Suppressor macrophage treated with lipopolysaccharide for 4 hours (primary cell): ENCODE data around the gene PRR5L.

Experiments used
- DNase-seq: peaks from one replicate; pipeline ENCODE4 v3.0.0-alpha.2; 2020

Gene PRR5L

DNA sequence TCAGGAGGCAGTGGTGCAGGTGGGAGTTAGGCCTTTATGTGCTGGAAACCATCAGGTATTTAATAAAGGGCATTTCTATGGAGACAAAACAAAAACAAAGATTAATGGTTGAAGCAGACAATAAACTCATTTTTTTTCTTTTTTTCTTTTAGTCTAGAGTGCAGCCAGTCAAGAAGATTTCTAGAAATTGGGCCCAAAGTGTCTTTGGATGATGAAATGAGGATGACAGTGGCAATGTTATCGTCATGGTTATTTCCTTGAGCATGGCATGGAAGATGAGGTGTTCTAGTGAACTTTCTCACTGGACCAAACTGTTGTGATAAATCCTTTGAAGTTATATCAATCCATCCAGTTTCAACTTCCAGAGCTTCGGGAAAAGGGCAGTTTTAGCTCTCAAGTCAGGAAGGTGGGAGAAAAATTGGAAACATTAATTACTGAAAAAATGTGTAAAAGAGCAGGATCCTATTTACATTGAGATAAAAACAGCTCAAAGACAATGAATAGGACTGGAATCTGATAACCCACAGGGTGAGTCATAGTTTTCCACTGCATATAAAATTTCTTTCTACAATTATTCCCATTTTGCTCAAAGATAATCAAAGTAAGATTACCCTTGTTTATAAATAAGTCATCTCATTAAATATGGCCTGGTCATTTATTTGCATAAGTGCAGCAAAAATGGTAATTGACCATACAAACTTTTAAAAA is 33.0 kb downstream of the PRR5L start:
- no peak for DNase-seq

DNA sequence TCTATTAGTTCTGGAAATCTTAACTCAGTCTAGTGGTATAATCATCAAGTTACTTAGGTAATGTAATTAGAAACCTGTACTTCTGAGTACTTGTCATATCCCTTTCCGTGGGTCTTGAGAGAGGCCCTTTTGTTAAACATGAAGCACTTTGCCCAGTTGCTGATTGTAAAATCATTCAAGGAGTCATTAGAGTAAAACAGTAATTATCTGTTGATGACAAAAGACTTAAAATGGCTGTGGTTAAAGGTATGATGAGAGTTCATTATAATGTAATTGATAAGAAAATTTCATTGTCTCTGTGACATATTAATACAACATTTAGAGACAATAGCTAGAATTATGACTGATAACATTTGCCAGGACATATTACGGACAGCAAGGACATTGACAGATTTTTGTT is 34.3 kb downstream of the PRR5L start:
- DNase-seq, result no peak

DNA sequence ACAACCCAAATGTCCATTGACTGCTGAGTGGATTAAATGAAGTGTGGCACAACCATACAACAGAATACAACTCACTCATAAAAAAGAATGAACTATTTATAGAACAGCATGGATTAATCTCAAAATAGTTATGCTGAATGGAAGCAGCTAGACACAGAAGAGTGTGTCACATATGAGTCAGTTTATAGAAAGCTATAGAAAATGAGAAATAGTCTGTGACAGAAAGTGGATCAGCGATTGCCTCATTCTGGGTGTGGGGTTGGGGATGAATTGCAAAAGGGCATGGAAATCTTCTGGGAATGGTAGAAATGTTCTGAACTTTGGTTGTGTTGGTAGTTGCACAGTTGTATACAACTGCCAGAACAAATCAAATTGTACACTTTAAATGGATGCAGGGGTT is 37.4 kb downstream of the PRR5L start:
- DNase-seq, result peak; percentile 77

DNA sequence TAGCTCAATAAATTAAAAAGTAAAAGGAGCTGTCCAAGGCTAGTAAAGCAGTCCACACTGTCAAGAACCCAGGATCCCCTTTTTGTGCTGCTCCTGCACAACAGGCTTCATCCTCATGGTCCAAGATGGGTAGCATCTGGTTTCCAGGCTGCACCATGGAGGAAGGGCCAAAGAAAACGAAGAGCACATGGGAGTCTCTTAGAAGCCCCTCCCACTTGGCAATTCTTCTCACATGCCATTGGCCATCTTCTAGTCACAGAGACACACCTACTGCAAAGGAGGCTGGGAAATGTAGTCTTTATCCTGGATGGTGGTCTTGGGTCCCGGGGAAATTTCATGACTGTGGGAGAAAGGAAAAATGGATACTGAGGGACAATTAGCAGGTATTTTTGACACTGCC is 37.8 kb downstream of the PRR5L start:
- no peak for DNase-seq

DNA sequence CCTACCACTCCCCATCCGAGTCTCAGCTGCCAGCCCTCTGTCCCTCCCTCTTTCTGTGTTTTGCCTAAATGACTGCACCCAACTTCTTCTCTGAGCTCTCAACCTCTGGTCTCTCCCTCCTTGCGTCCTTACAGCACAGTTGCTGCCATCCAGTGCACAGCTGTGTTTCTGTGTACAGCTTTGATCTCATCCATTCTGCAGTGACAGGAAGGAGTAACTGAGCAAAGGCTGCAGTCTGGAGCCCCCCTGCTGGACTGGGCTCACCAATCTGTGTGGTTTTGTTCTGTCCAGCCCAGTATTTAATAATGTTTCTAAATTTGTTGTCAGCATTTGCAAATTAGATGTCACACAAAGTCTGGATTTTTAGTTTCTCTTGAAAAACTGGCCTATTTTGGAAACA is 43.8 kb downstream of the PRR5L start:
- no peak for DNase-seq

DNA sequence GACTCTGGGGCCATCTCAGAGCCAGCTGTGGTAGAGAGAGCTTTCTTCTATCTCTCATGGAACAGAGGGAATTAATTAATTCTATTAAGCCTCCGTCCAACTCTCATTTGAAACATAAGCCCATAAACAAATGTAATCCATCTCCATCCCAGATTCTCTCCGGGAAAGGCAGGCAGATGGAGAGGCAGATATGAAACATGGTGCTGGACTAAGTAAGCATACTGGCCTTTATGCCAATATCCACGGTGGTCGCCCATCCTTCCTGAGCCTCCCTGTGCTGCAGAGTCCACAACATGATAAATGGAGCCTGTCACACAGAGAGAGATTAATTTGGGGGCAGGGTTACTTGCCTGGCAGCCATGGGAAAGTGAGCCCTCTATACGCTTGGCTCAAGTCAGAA is 44.8 kb downstream of the PRR5L start:
- DNase-seq, result no peak

DNA sequence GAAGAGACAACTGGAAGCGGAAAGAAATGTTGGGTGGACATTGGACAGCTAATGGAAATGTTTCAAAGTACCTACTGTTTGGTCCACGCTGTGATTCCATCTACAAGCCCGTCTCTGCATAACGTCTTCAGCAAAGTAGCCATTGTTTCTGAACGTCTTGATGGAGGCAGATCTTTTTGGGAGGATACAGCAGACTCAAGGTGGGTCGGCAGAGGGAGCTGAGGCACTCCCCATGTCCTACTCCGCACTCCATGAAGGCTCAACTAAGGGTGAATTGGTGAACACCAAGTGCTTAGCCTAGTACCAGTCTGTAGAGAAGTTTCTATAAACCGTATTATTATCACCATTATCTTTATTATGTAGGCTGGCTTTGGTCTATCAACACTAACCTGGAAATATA is 45.8 kb downstream of the PRR5L start:
- no peak for DNase-seq

DNA sequence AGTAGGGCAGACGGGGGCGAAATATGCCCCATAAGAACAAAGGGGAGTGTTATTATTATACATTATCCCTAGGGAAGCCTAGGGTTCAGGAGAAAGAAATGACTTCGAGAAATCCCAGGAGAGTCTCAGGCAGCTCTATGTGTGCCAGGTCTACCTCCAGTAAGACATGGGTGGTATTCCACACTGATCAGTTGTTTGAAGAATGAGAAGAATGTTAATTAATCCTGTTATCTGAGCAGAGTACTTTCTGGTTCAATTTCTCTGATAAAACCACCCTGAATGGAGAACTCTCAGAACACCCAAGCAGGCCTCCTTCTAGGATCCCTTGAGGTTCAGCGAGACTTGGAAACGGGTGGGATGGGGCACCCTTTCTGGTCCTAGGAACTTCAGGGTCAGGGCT is 46.2 kb downstream of the PRR5L start:
- no peak for DNase-seq

DNA sequence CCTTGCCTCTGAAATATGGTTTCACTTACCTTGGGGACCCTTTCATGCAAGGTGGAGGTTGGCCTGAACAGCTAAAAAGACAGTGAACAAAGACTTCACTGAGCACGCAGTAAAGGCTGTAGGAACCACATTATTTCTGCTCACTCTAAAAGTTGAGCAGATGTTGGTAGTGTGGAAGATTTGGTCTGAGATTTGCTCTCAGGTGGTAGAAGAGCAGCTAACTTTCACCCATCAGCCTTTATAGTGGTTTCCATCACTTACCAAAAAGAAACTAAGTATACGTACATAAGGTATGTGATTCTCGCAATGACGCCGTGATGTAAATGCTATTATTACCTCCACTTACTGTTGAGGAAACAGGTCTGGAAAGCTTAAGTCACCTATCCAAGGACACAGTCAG is 47.3 kb downstream of the PRR5L start:
- DNase-seq, result no peak

DNA sequence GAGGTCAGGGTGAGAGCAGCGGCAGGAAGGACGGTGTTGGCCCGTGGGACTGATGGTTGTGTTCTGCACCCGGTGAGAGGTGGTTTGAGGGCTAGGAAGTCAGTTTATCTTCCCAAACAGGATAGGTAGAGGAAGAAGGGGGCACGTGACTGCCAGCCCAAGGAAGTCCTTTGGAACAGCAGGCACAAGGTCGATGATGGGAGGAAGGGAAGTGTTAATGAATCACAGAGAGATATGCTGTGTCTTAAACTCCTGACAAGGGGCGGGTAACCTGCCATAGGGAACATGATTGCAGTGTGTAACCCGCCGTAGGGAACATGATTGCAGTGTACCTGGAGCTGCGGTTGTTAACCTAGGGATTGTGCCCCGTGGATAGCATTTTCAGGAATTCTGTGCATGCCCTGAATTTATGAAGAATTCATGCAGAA is 49.0 kb downstream of the PRR5L start:
- no peak for DNase-seq

DNA sequence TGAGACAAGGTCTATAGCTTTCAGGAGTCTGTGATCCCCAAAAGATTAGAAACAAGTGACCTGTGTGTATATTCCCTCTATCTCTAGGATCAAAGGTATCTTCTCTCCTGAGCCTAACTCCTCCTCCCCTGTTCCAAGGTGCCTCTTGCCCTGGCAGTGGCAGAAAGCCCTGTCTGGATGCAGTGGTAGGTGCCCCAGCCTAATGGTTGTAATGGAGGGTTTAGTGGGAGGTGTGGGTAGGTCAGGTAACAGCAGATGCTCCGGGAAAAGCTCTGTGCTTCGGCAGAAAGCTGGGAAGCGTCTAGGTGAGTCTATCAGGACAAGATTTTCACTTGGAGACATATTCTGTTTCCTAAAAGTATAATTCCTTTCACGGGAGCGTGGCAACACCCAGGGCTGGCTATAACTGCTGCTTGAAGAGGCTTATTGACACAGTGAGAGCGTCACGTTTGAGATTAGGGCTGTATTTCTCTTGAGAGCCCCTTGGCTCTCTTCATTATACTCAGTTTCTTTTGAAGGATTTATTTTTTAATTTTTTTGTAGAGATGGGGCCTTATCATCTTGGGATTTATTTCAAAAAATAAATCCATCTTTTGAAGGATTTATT is 49.5 kb downstream of the PRR5L start:
- DNase-seq, result no peak

DNA sequence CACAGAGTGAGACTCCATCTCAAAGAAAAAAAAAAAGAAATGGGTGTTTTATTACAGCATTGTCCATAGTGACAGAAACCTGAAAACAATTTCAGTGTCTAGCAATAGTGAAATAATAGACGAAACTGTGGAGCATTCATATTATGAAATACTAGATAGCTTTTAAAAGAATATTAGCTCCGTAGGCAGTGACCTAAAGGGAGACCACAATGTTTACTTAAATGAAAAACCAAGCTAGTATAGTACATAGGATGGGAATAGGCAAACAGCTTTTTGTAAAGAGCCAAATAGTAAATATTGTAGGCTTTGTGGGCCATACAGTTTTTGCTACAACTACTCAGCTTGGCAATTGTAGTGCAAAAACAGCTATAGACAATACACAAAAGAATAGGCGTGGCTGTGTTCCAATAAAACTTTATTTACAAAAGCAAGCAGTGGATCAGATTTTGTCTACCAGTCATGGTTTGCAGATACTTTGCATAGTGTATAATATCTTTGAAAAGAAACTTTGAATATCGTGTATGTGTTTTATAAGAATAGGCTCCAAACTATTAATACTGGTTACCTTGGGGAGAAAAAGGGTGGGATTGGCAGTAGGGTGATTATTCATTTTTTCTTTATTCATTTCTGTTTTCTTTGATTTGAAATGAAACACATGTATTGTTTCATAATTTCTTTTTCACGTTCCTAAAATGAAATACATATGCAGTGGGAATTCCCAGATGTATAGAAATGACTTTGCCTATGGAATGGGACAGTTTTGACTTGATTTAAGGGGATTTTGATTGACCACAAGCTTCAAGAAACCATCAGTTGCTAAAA is 50.7 kb downstream of the PRR5L start:
- no peak for DNase-seq

DNA sequence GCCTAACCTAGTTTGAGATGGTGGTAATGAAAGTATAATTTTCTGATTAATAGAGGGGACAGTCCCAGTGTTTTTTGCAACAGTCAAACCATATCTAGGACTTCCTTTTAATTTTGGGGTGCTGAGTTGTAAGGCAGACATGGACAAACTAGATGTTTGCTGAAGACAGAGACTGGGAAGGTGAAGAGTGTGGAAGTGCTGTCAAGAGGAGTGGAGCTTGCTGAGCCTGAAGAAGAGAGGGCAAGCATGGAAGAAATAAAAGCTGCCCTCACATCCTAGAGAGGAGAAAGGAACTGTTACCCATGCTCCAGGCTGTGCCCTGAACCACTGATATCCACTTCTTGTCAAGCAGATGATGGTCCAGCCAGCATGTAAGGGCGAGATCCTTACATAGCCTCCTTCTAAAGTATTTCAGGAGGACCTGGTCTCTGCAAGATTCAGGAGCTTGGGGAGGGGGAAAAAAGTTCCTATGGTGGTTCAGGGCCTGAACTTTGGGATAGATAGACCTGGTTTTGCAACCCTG is 51.4 kb downstream of the PRR5L start:
- DNase-seq, result no peak

DNA sequence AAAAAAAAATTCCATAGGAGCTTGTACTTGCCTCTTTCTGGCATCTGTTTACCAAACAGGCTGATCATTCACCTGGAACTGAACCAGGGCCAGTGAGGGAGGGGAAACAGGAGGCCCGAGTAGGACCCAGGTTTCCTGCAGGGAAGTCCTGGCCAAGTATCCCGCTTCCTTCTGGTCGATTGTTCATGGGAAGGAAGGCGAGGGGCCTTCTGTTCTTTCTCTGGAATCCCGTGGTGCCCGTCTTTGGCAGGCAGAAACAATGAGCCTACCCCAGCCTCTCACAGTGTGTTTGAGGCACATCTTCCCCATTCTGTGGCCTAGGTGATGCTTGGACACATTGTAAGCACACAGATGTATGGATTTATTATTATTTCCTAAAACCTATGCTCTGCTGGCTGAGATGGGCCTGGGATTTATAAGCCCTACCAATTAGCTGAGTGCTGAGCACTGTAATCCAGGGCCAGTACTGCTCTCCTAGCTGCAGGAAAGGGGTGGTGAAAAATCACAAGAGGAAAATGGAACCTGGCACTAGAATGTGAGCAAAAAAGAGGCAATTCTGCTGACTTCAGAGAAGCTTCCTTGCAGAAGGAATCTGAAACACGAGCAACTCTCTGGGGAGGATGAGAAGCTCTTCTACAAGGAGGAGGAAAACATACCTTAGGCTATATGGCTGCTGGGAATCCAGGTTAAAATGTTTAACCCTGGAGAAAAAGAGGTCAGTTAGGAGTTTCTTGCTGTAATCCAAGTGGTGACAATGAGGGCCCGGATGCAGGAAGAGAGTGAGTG is 53.5 kb downstream of the PRR5L start:
- no peak for DNase-seq

DNA sequence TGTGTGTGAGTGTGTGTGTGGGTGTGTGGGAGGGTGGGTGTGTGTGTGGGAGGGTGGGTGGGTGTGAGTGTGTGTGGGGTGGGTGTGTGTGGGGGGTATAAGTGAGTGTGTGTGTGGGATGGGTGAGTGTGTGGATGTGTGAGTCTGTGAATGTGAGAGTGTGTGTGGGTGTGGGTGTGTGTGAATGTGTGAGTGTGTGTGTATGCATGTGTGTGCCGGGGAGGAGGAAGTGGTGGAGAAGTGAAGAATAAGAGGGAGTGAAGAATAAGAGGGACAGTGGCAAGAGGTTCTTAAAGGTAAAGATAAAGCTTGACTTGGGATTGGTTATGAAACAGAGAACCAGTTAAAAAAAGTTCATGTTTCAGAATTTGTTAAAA is 54.0 kb downstream of the PRR5L start:
- no peak for DNase-seq

DNA sequence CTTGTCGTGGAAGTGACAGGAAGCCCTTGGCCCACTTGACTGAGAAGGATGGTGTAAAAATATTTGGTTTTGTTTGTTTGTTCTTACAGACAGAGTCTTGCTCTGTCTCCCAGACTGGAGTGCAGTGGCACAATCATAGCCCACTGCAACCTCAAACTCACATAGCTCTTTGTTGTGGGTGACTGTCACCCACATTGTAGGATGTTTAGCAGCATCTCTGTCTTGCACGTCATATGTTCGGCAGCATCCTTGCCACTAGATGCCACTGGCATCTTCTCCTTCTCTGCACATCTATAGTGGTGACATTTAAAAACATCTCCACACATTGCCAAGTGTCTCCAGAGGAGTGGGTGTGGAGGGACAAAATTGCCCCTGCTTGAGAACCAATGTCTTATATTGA is 56.8 kb downstream of the PRR5L start:
- no peak for DNase-seq

DNA sequence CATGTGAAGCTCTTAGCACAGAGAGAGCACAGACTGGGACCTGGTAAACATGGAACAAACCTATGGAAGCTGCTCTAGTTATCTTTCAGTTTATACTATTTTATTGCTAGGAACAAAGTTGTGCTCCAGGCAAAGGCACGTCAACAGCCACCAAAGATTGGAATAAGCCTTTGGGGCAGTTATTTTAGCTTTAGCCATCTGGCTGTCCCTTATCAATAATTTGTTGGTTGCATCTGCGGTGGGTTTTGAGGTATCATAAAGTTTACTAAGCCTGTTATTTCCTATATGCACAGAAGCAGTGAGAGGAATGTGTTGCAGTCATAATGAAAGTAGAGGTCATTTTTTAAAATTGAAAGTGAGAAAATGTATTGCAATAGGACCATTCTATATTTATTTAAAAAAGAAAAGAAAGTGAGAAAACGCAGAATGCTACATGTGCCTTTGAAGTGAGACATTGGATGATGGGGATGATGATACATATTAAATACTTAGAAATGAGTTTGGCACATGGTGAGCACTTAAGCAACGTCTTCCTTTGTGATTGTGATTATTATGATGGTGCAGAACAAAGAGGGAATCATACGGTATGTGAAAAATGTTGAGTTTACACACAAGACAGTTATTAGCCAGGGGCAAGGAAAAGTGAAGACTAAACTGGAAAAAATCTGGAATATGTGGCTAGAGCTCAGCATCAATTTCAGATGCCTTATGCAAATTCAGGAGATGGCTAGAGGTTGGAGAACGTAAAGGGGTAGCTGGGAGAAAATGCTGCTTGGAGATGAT is 58.3 kb downstream of the PRR5L start:
- DNase-seq, result peak; percentile 68

DNA sequence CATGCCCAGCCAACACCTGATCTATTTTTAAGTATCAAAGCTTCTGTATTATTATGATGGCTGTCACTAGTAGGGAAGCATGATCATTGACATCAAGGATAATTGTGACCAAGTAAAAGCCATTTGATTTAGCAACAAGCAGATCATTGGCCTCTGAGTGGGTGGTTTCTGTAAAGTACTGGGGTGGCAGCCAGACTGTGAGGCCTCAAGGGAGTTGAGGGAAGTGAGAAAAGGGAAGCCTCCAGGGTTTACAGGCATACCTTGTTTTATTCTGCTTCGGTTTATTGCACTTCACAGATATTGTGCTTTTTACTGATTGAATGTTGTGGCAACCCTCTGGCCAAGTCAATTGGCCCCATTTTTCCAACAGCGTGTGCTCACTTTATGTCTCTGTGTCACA is 60.1 kb downstream of the PRR5L start:
- DNase-seq, result peak; percentile 89

DNA sequence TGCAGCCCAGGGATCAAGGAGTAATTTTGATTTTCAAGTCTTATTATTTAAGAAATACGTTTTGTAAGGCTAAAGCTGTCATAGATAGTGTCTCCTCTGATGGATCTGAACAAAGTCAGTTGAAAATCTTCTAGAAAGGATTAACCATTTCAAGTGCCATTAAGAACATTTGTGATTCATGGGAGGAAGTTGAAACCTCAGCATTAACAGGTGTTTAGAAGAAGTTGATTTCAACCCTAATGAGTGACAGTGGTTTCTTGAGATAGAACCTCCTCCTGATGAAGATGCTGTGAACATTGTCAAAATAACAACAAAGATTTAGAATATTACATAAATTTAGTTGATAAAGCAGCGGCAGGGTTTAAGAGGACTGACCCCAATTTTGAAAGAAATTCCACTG is 61.7 kb downstream of the PRR5L start:
- no peak for DNase-seq

DNA sequence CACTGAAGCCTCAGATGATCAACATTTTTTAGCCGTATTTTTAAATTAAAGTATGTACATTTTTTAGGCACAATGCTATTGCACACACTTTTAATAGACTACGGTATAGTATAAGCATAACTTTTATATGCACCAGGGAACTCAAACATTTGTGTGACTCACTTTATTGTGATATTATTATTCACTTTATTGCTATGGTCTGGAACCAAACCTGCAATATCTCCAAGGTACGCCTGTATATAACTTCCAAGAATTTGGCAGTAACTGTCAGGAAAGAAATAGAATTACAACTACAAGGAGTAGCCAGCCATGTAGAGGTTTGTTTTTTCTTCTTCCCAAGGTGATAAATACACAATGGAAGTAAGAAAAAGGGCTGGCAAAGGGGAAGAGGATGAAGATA is 62.3 kb downstream of the PRR5L start:
- DNase-seq, result no peak

DNA sequence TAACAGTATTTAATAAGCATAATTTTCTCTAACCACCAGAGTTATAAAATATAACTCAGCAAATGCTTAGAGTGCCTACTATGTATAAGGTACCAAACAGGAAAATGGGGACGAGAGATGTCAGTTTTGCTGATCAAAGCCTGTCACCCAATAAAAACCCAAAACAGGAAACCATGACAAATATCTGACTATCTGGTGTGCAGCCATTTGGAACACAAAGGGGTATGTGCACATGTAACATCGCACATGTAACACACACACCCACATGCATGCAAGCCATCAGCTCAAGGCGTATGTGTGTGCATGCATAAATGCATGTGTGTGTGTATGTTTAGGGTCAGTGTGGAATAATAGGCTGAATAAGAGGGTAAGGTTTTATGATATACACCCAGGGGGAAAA is 64.2 kb downstream of the PRR5L start:
- no peak for DNase-seq

DNA sequence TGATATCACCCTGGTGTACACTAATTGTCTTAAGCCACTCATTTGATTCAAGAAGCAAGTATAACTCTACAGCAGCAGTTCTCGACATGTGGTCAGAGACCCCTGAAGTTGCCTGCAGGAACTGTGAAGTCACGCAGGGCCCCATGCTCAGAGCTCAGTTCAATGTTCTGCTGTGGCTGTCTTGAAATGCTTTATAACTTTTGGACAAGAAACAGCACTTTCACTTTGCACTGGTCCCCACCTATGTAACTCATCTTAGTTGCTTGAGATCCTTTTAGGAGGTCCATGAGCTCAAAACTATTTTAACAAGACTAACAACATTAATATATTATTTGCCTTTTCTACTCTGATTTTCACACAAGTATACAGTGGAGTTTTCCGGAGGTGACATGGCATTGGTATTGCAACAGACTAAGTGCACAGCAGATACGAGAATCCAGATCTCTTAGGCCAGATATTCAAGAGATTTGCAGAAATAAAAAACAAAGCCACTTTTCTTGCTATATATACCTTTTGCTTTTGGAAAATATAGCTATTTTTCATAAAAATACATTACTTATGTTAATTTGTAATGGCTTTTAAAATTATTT is 64.8 kb downstream of the PRR5L start:
- no peak for DNase-seq
